ENCODE measurements around the gene UBE2J2.

UBE2J2 gene

GRCh38 chr1:1280782-1281481 lies 7.3 kb upstream of the UBE2J2 start:
- no peak for TF ChIP-seq CTCF (IDR thresholded peaks at IDR 0.05; ENCODE audit: borderline replicate concordance, control extremely low read depth, extremely low read depth, insufficient read depth, missing control alignments)
- no peak for DNase-seq (ENCODE audit: low spot score)
- in situ Hi-C loops (cut with MboI; ENCODE audit: low sequenced_read_pairs, unreplicated experiment): no loop called here

- in situ Hi-C loops (cut with MboI; ENCODE audit: low sequenced_read_pairs, unreplicated experiment): no loop called here
- DNase-seq (ENCODE audit: low spot score): no peak
- no peak for TF ChIP-seq CTCF (IDR thresholded peaks at IDR 0.05; ENCODE audit: borderline replicate concordance, control extremely low read depth, extremely low read depth, insufficient read depth, missing control alignments)
Observed at GRCh38 chr1:1279028-1279427, 5.4 kb upstream of the UBE2J2 start.

GRCh38 chr1:1278620-1279019 lies 5.0 kb upstream of the UBE2J2 start:
- no peak for DNase-seq (ENCODE audit: low spot score)
- no peak for TF ChIP-seq CTCF (IDR thresholded peaks at IDR 0.05; ENCODE audit: borderline replicate concordance, control extremely low read depth, extremely low read depth, insufficient read depth, missing control alignments)
- in situ Hi-C loops (cut with MboI; ENCODE audit: low sequenced_read_pairs, unreplicated experiment): no loop called here

GRCh38 chr1:1275836-1276235 lies 2.2 kb upstream of the UBE2J2 start:
- TF ChIP-seq CTCF (IDR thresholded peaks at IDR 0.05; ENCODE audit: borderline replicate concordance, control extremely low read depth, extremely low read depth, insufficient read depth, missing control alignments): no peak
- in situ Hi-C loops (cut with MboI; ENCODE audit: low sequenced_read_pairs, unreplicated experiment): no loop called here
- DNase-seq (ENCODE audit: low spot score): no peak

GRCh38 chr1:1274931-1275431 lies 1.3 kb upstream of the UBE2J2 start:
- in situ Hi-C loops (cut with MboI; ENCODE audit: low sequenced_read_pairs, unreplicated experiment): loop anchor here (25.0 kb wide), 1 partner anchor 388 kb away; no protein-coding TSS in a partner anchor
- DNase-seq (ENCODE audit: low spot score): no peak
- no peak for TF ChIP-seq CTCF (IDR thresholded peaks at IDR 0.05; ENCODE audit: borderline replicate concordance, control extremely low read depth, extremely low read depth, insufficient read depth, missing control alignments)

- in situ Hi-C loops (cut with MboI; ENCODE audit: low sequenced_read_pairs, unreplicated experiment): loop anchor here (25.0 kb wide), 1 partner anchor 387 kb away; no protein-coding TSS in a partner anchor
- no peak for DNase-seq (ENCODE audit: low spot score)
- no peak for TF ChIP-seq CTCF (IDR thresholded peaks at IDR 0.05; ENCODE audit: borderline replicate concordance, control extremely low read depth, extremely low read depth, insufficient read depth, missing control alignments)
Observed at GRCh38 chr1:1274299-1274930, 761 bp upstream of the UBE2J2 start.
